ENCODE results near the gene OR1K1.

GRCh38 chr9:122781671-122782070 lies 18.3 kb upstream of the OR1K1 start:
- TF ChIP-seq POLR2AphosphoS5 (IDR thresholded peaks at IDR 0.05; ENCODE audit: low read depth, low read length) (no peak), TAF1 (IDR thresholded peaks at IDR 0.05; ENCODE audit: borderline replicate concordance, insufficient read depth, low read length) (no peak), SIN3A (IDR thresholded peaks at IDR 0.05; ENCODE audit: borderline replicate concordance, insufficient read depth, low read length) (no peak), FOXP2 (optimal IDR thresholded peaks at IDR 0.05; ENCODE audit: borderline replicate concordance, extremely low read depth, extremely low read length, insufficient read depth) (no peak)

Data from PFSK-1 (cell line).